SH-SY5Y (cell line): ENCODE measurements around the gene CR2.

ENCODE experiments used
- GATA2 ChIP-seq: IDR thresholded peaks from 2 replicates; pipeline ENCODE4 v1.6.1; 2011; ENCODE audit warnings: mild to moderate bottlenecking, low read depth, low read length
- GATA3 ChIP-seq: IDR thresholded peaks from 2 replicates; pipeline ENCODE4 v1.6.1; 2011; ENCODE audit warnings: low read depth, mild to moderate bottlenecking, low read length, moderate library complexity

DNA sequence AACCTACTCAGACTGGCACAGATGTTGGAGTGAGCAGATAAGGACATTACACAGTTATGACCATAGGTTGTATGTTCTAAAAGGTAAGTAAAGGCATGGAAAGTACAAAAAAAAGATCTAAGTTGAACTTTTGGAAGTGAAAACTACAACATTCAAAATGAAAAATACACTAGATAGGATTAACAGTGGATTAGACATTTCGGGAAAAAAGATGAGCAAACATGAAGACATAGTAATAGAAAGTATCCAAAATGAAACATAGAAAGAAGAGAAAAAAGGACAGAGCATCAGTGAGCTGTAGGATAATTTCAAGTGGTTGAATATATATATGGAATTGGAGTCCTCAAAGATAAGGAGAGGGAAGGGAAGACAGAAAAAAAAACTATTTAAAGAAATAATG is 34.0 kb upstream of the CR2 start:
- TF ChIP-seq GATA3 (no peak), GATA2 (no peak)
